HG02943 (cell line): ENCODE data around the gene CMPK2.
"Not testable (repeated sequence)": the region's sequence is repeated elsewhere in the genome, so short reads cannot be mapped to it uniquely, and the experiment has no call there.

ENCODE experiments used
- ATAC-seq: cut with Tn5 transposase; IDR thresholded peaks from one replicate; pipeline ENCODE4 v1.9.1; 2021; ENCODE audit warnings: mild to moderate bottlenecking, low read depth, moderate library complexity; ENCODE audit not compliant: unreplicated experiment

The CMPK2 gene

GRCh38 chr2:6865346-6866274, at the start of gene CMPK2:
Gene CMPK2, minus strand, starts transcription at chr2:6865907. Its CDS starts 211 bp downstream, at chr2:6865696.
- ATAC-seq = peak; percentile 80

- ATAC-seq = no peak
These were observed 49.7 kb upstream of the CMPK2 start for GRCh38 chr2:6915399-6915798.

GRCh38 chr2:6914828-6915227, 49.1 kb upstream of the CMPK2 start:
- no peak for ATAC-seq

GRCh38 chr2:6913415-6914157, 47.9 kb upstream of the CMPK2 start:
- ATAC-seq = no peak

- no peak for ATAC-seq
These were observed 46.0 kb upstream of the CMPK2 start for GRCh38 chr2:6911721-6912120.

GRCh38 chr2:6909431-6910385, 44.0 kb upstream of the CMPK2 start:
- peak; percentile 100 for ATAC-seq

GRCh38 chr2:6908291-6908690, 42.6 kb upstream of the CMPK2 start:
- no peak for ATAC-seq

GRCh38 chr2:6906165-6906741, 40.5 kb upstream of the CMPK2 start:
- no peak for ATAC-seq

GRCh38 chr2:6905668-6906067, 40.0 kb upstream of the CMPK2 start:
- no peak for ATAC-seq

- not testable (repeated sequence) for ATAC-seq
These were observed 36.9 kb upstream of the CMPK2 start for GRCh38 chr2:6902581-6902980.

- ATAC-seq = no peak
These were observed 31.4 kb upstream of the CMPK2 start for GRCh38 chr2:6896930-6897759.

- no peak for ATAC-seq
These were observed 28.3 kb upstream of the CMPK2 start for GRCh38 chr2:6893876-6894482.

- no peak for ATAC-seq
These were observed 23.0 kb upstream of the CMPK2 start for GRCh38 chr2:6888724-6889123.

- ATAC-seq = no peak
These were observed 22.1 kb upstream of the CMPK2 start for GRCh38 chr2:6887751-6888192.

GRCh38 chr2:6885968-6886367, 20.3 kb upstream of the CMPK2 start:
- no peak for ATAC-seq

- ATAC-seq = no peak
These were observed 19.8 kb upstream of the CMPK2 start for GRCh38 chr2:6885551-6885950.

- no peak for ATAC-seq
These were observed 17.9 kb upstream of the CMPK2 start for GRCh38 chr2:6883448-6884122.

- no peak for ATAC-seq
These were observed 15.8 kb upstream of the CMPK2 start for GRCh38 chr2:6881516-6881915.
